Calu3 (cell line): Measurements from ENCODE around the gene CFAP92. TPM values are rescaled to one million over a fixed set of nuclear protein-coding genes. Genes with fewer than 3 reads are reported as not detected.
"Not testable (repeated sequence)": the region's sequence is repeated elsewhere in the genome, so short reads cannot be mapped to it uniquely, and the experiment has no call there.

Source experiments
- BruUV-seq: library from RNA; stranded (reverse); fragments of 400-500 nt; replicated peaks from 2 replicates; lab custom pipeline; 2021; lab: Mats Ljungman, UMichigan
- CTCF ChIA-PET: fragments of 300-600 bp; sonication (Branson Sonifier 250); formaldehyde crosslinking; loops from one replicate; lab custom pipeline; 2022; ENCODE audit warnings: antibody characterized with exemption; lab: Charles Lee
- DNase-seq: peaks from one replicate; pipeline ENCODE4 v3.0.0; 2022
- H3K27ac Mint-ChIP-seq: one replicate; pipeline ENCODE4 v1.8.0; 2022; ENCODE audit warnings: mixed read lengths; ENCODE audit not compliant: unreplicated experiment
- H3K27me3 Mint-ChIP-seq: one replicate; pipeline ENCODE4 v1.8.0; 2022; ENCODE audit warnings: mixed read lengths; ENCODE audit not compliant: unreplicated experiment
- H3K36me3 Mint-ChIP-seq: one replicate; pipeline ENCODE4 v1.8.0; 2022; ENCODE audit warnings: mild to moderate bottlenecking, moderate library complexity, mixed read lengths; ENCODE audit not compliant: insufficient read depth, unreplicated experiment
- H3K4me1 Mint-ChIP-seq: one replicate; pipeline ENCODE4 v1.8.0; 2022; ENCODE audit warnings: mild to moderate bottlenecking, low read depth, mixed read lengths; ENCODE audit not compliant: unreplicated experiment
- H3K4me3 Mint-ChIP-seq: one replicate; pipeline ENCODE4 v1.8.0; 2022; ENCODE audit warnings: mild to moderate bottlenecking, low read depth, moderate library complexity, mixed read lengths; ENCODE audit not compliant: unreplicated experiment
- H3K9me3 Mint-ChIP-seq: one replicate; pipeline ENCODE4 v1.8.0; 2022; ENCODE audit warnings: low read depth, mixed read lengths; ENCODE audit not compliant: unreplicated experiment
- CTCF ChIP-seq: fragments of 200-600 bp; IDR thresholded peaks from one replicate; pipeline ENCODE4 v1.8.0; 2022; ENCODE audit warnings: antibody characterized with exemption; ENCODE audit not compliant: unreplicated experiment
- intact Hi-C: fragments of 100-400 bp; cut with micrococcal nuclease; formaldehyde crosslinking; loops from one replicate; pipeline ENCODE4 v1.10.0; 2022; ENCODE audit not compliant: unreplicated experiment
- total RNA-seq: library from RNA; stranded (reverse); gene quantifications from 2 replicates; pipeline ENCODE4 v1.2.3, GENCODE V29; 2022

Gene CFAP92
- total RNA-seq, 1 experiment from 2014 or later, result 0.92 TPM

- no peak for TF ChIP-seq CTCF
- intact Hi-C loops, result no loop called here
- DNase-seq, result no peak
- H3K4me3 Mint-ChIP-seq, result peak overlapping the region; percentile 81
- H3K36me3 Mint-ChIP-seq, result peaks cover 59% of the 10 kb centered on the region
- H3K9me3 Mint-ChIP-seq, result no peaks in the 10 kb centered on the region
- peak overlapping the region; percentile 37 for H3K27ac Mint-ChIP-seq
- CTCF ChIA-PET, result interaction anchor here (0.5 to 3.7 kb wide), 2 partner anchors 127 to 201 kb away, joined by 4 to 15 read pairs; no protein-coding TSS in a partner anchor
- peaks cover 43% of the 10 kb centered on the region for H3K4me1 Mint-ChIP-seq
- BruUV-seq, result no TSS peak
- no peaks in the 10 kb centered on the region for H3K27me3 Mint-ChIP-seq
Measured at GRCh38 chr3:128881576-128881975, 112.3 kb downstream of the CFAP92 start.

DNA sequence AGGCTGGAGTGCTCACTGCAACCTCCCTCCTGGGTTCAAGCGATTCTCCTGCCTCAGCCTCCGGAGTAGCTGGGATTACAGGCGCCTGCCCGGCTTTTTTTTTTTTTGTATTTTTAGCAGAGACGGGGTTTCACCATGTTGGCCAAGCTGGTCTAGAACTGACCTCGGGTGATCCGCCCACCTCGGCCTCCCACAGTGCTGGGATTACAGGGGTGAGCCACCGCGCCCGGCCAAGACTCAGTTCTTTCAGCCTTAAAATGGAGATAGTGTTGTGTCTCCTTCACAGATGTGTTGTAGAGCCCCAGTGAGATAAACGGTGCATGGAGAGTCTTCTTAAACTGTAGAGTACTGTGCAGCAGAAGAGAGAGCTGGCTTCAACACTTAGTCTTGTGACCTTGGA lies 113.4 kb downstream of the CFAP92 start:
- BruUV-seq, H3K9me3 Mint-ChIP-seq, DNase-seq, intact Hi-C loops, H3K27me3 Mint-ChIP-seq: not testable (repeated sequence)
- peaks cover 43% of the 10 kb centered on the region for H3K4me1 Mint-ChIP-seq
- CTCF ChIA-PET, result interaction anchor here (0.7 to 3.7 kb wide), 2 partner anchors 134 to 200 kb away, joined by 4 to 15 read pairs; no protein-coding TSS in a partner anchor
- H3K4me3 Mint-ChIP-seq, result peak overlapping the region; percentile 81
- H3K36me3 Mint-ChIP-seq, result peaks cover 57% of the 10 kb centered on the region
- H3K27ac Mint-ChIP-seq, result peak overlapping the region; percentile 84

DNA sequence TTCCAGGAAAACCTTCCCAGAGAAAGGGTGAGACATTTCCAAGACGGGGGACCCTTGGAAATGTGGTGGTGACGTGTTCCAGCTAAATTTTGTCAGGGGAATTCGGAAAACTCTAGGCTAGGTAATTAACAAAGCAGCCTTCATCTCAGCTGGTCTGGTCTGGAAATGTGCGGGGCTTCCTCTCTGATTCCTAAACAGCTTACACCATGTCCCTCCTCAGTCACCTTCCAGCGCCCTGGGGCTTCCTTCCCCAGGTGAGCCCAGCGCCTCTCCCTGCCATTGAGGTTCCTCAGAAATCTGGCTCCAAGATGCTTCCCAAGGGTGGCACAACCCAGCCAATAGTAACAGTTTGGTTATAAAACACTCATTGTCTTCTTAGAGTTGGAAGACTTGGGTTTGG lies 113.9 kb downstream of the CFAP92 start:
- CTCF ChIA-PET, result interaction anchor here (1.3 to 3.7 kb wide), 3 partner anchors 13 to 262 kb away, joined by 3 to 15 read pairs (median 6); no protein-coding TSS in a partner anchor
- peak; percentile 28 for DNase-seq
- Mint-ChIP-seq H3K4me1 (peaks cover 43% of the 10 kb centered on the region), H3K27me3 (peaks cover 5% of the 10 kb centered on the region), H3K9me3 (no peaks in the 10 kb centered on the region), H3K36me3 (peaks cover 57% of the 10 kb centered on the region), H3K4me3 (peak overlapping the region; percentile 81), H3K27ac (peak overlapping the region; percentile 84)
- no TSS peak for BruUV-seq
- intact Hi-C loops, result loop anchor here (10.0 kb wide), 1 partner anchor 215 kb away; no protein-coding TSS in a partner anchor
- no peak for TF ChIP-seq CTCF

GRCh38 chr3:128879125-128879969 lies 114.5 kb downstream of the CFAP92 start, which contains the start of gene ACAD9:
ACAD9 (plus strand) TSS chr3:128879620; CDS start chr3:128879692, 72 bp downstream.
- TSS peak; percentile 67 for BruUV-seq
- intact Hi-C loops, result loop anchor here (10.0 kb wide), 1 partner anchor 215 kb away; no protein-coding TSS in a partner anchor

More at GRCh38 chr3:128879125-128879969, 114.5 kb downstream of the CFAP92 start, which contains the start of gene ACAD9:
- H3K27me3 Mint-ChIP-seq, result peaks cover 12% of the 10 kb centered on the region
- H3K9me3 Mint-ChIP-seq, result no peaks in the 10 kb centered on the region
- no peak for TF ChIP-seq CTCF
- H3K4me3 Mint-ChIP-seq, result peak within 1 kb of the TSS; percentile 81
- CTCF ChIA-PET, result interaction anchor here (0.5 to 3.7 kb wide), 11 partner anchors 9 to 262 kb away, joined by 3 to 15 read pairs (median 3); no protein-coding TSS in a partner anchor
- H3K27ac Mint-ChIP-seq, result peak within 1 kb of the TSS; percentile 84
- peaks cover 43% of the 10 kb centered on the region for H3K4me1 Mint-ChIP-seq
- DNase-seq, result peak; percentile 100
- peaks cover 56% of the 10 kb centered on the region for H3K36me3 Mint-ChIP-seq
